CD14-positive monocyte (primary cell): ENCODE measurements around the gene MYO1C. TPM values are rescaled to one million over a fixed set of nuclear protein-coding genes. Genes with fewer than 3 reads are reported as not detected.

Experiments used
- DNase-seq, 3 donors: peaks; one replicate each; pipeline ENCODE4 v3.0.0-alpha.2; 2011 to 2022
- H2AFZ ChIP-seq: 2 replicates; pipeline ENCODE4 v1.6.0; 2012; ENCODE audit warnings: mild to moderate bottlenecking, low read depth, low read length, inconsistent platforms; ENCODE audit not compliant: insufficient read depth, poor library complexity, severe bottlenecking
- H3K27ac ChIP-seq, 2 donors: 1 replicate in 1 of 2; 2 replicates in 1 of 2; pipeline ENCODE4 v1.5.1; 2012 to 2013; ENCODE audit warnings: low read length in 2 of 2, control low read depth in 1 of 2, inconsistent platforms in 1 of 2, low read depth in 1 of 2, mild to moderate bottlenecking in 1 of 2
- H3K27me3 ChIP-seq, 2 donors: one replicate each; pipeline versions ENCODE4 v1.6.0 to v1.6.1; 2011 to 2013; ENCODE audit warnings: low read length in 2 of 2; ENCODE audit not compliant: control insufficient read depth in 2 of 2, insufficient read depth in 2 of 2
- H3K36me3 ChIP-seq, 2 donors: replicated peaks in 1 of 2; 1 replicate in 1 of 2; 2 replicates in 1 of 2; pipeline versions ENCODE4 v1.5.1 to v1.6.1; 2012 to 2013; ENCODE audit warnings: low read length in 2 of 2, control low read depth in 1 of 2, inconsistent platforms in 1 of 2, mild to moderate bottlenecking in 1 of 2; ENCODE audit not compliant: insufficient read depth in 2 of 2, control insufficient read depth in 1 of 2
- H3K4me1 ChIP-seq, 2 donors: 1 replicate in 1 of 2; 2 replicates in 1 of 2; pipeline versions ENCODE4 v1.5.1 to v1.6.1; 2012 to 2013; ENCODE audit warnings: low read length in 2 of 2, control low read depth in 1 of 2, inconsistent platforms in 1 of 2, mild to moderate bottlenecking in 1 of 2, moderate library complexity in 1 of 2; ENCODE audit not compliant: insufficient read depth in 2 of 2, control insufficient read depth in 1 of 2
- H3K4me2 ChIP-seq: replicated peaks from 2 replicates; pipeline ENCODE3; 2012; ENCODE audit warnings: low read length, moderate library complexity, mild to moderate bottlenecking; ENCODE audit not compliant: poor library complexity, severe bottlenecking; ENCODE audit errors: extremely low read depth
- H3K4me3 ChIP-seq, 3 experiments: fragments of 200-600 bp in 1 of 3; sonication (generic) in 1 of 3; replicated peaks in 1 of 3; 1 replicate in 2 of 3; 2 replicates in 1 of 3; pipeline ENCODE4 v1.5.1; 2011 to 2013; ENCODE audit warnings: low read length in 3 of 3, mild to moderate bottlenecking in 3 of 3, control low read depth in 2 of 3, low read depth in 2 of 3, inconsistent platforms in 1 of 3, moderate library complexity in 1 of 3
- H3K79me2 ChIP-seq: 2 replicates; pipeline ENCODE4 v1.6.0; 2012; ENCODE audit warnings: mild to moderate bottlenecking, control low read depth, inconsistent platforms, low read length, moderate library complexity; ENCODE audit not compliant: insufficient read depth
- H3K9ac ChIP-seq: 2 replicates; pipeline ENCODE4 v1.6.0; 2017; ENCODE audit warnings: low read length, mild to moderate bottlenecking; ENCODE audit not compliant: insufficient read depth, poor library complexity, severe bottlenecking
- H3K9me3 ChIP-seq, 2 donors: replicated peaks in 1 of 2; 1 replicate in 1 of 2; 2 replicates in 1 of 2; pipeline versions ENCODE4 v1.5.1 to v1.6.1; 2012 to 2013; ENCODE audit warnings: low read length in 2 of 2, control low read depth in 1 of 2; ENCODE audit not compliant: control insufficient read depth in 1 of 2, insufficient read depth in 1 of 2
- H4K20me1 ChIP-seq: 2 replicates; pipeline ENCODE4 v1.6.0; 2012; ENCODE audit warnings: mild to moderate bottlenecking, low read length, control low read depth, moderate library complexity; ENCODE audit not compliant: insufficient read depth
- H3K27ac Mint-ChIP-seq, 7 donors: one replicate each; pipeline ENCODE4 v1.8.0; 2020; ENCODE audit warnings: mild to moderate bottlenecking in 7 of 7, mixed read lengths in 7 of 7, moderate library complexity in 6 of 7, inconsistent platforms in 2 of 7
- H3K27me3 Mint-ChIP-seq, 3 donors: one replicate each; pipeline ENCODE4 v1.8.0; 2021 to 2022; ENCODE audit warnings: low read depth in 3 of 3, mild to moderate bottlenecking in 3 of 3, mixed read lengths in 3 of 3, moderate library complexity in 3 of 3, inconsistent platforms in 1 of 3
- H3K36me3 Mint-ChIP-seq, 2 donors: one replicate each; pipeline ENCODE4 v1.8.0; 2020; ENCODE audit warnings: mixed read lengths in 2 of 2, inconsistent platforms in 1 of 2, mild to moderate bottlenecking in 1 of 2
- H3K4me1 Mint-ChIP-seq: one replicate; pipeline ENCODE4 v1.8.0; 2020; ENCODE audit warnings: mild to moderate bottlenecking, mixed read lengths
- H3K4me3 Mint-ChIP-seq, 2 donors: one replicate each; pipeline ENCODE4 v1.8.0; 2020; ENCODE audit warnings: mild to moderate bottlenecking in 2 of 2, mixed read lengths in 2 of 2, moderate library complexity in 1 of 2
- H3K9me3 Mint-ChIP-seq, 7 donors: one replicate each; pipeline ENCODE4 v1.8.0; 2020 to 2022; ENCODE audit warnings: mixed read lengths in 7 of 7, mild to moderate bottlenecking in 6 of 7, moderate library complexity in 6 of 7, inconsistent platforms in 2 of 7
- CTCF ChIP-seq: fragments of 200-600 bp; IDR thresholded peaks from one replicate; pipeline ENCODE4 v1.8.0; 2022; ENCODE audit warnings: antibody characterized with exemption, mild to moderate bottlenecking
- WGBS: methylation state at CpG from one replicate; pipeline ENCODE4 v1.1.5; 2013; ENCODE audit warnings: missing lambda C conversion rate; ENCODE audit not compliant: insufficient coverage; 5-methylcytosine and 5-hydroxymethylcytosine counted together
- intact Hi-C, 2 donors: fragments of 100-400 bp; cut with micrococcal nuclease; formaldehyde crosslinking; loops; one replicate each; pipeline versions ENCODE4 v1.15.0 to v1.15.1; 2023
- polyA plus RNA-seq, 3 donors: library from polyadenylated mRNA; depleted of rRNA in 1 of 3; unstranded in 2 of 3; stranded (reverse) in 1 of 3; fragments of 300-500 nt in 2 of 3; fragments of >200 nt in 1 of 3; fragmentation: Illumina TruSeq in 2 of 3; gene quantifications; 1 replicate in 2 of 3; 2 replicates in 1 of 3; pipeline ENCODE4 v1.2.3, GENCODE V29; 2012 to 2021

MYO1C gene
- polyA plus RNA-seq, 3 donors: 2.5 to 9.5 (median 3.1) TPM

GRCh38 chr17:1423456-1424135, 68.9 kb downstream of the MYO1C start:
- no peak overlapping the region for H2AFZ ChIP-seq
- H3K9ac ChIP-seq: no peak overlapping the region
- peak overlapping the region in 2 of 7 donors; percentile 4 to 32 for H3K27ac Mint-ChIP-seq
- no peak overlapping the region for H3K4me2 ChIP-seq
- intact Hi-C loops: loop anchor here in 1 of 2 donors (10.0 kb wide), 1 partner anchor 1199 kb away; no protein-coding TSS in a partner anchor
- H4K20me1 ChIP-seq: peaks cover 93% of the 10 kb centered on the region
- peaks cover 52 to 77% of the 10 kb centered on the region in 2 donors for H3K36me3 ChIP-seq
- no peak for TF ChIP-seq CTCF
- no peaks in the 10 kb centered on the region for H3K27me3 ChIP-seq
- no peaks in the 10 kb centered on the region for H3K9me3 ChIP-seq
- H3K27ac ChIP-seq: no peak overlapping the region
- peaks cover 51 to 87% of the 10 kb centered on the region in 2 donors for H3K36me3 Mint-ChIP-seq
- no peaks in the 10 kb centered on the region for H3K4me1 ChIP-seq
- WGBS: 93% methylated on average over 3 of the region's 10 CpGs
- H3K27me3 Mint-ChIP-seq: peaks cover 0 to 2% (median 0%) of the 10 kb centered on the region in 3 donors
- DNase-seq: no peak
- H3K79me2 ChIP-seq: peaks cover 56% of the 10 kb centered on the region
- no peak overlapping the region for H3K4me3 Mint-ChIP-seq
- no peaks in the 10 kb centered on the region for H3K9me3 Mint-ChIP-seq
- H3K4me3 ChIP-seq: no peak overlapping the region
- no peaks in the 10 kb centered on the region for H3K4me1 Mint-ChIP-seq

- H3K4me3 ChIP-seq: no peak overlapping the region
- no peaks in the 10 kb centered on the region for H3K27me3 ChIP-seq
- TF ChIP-seq CTCF: no peak
- peaks cover 93% of the 10 kb centered on the region for H4K20me1 ChIP-seq
- no peaks in the 10 kb centered on the region for H3K9me3 Mint-ChIP-seq
- H3K27ac Mint-ChIP-seq: peak overlapping the region in 1 of 7 donors; percentile 51
- no peak overlapping the region for H3K4me3 Mint-ChIP-seq
- H3K9ac ChIP-seq: no peak overlapping the region
- H2AFZ ChIP-seq: no peak overlapping the region
- peaks cover 52 to 87% of the 10 kb centered on the region in 2 donors for H3K36me3 Mint-ChIP-seq
- H3K36me3 ChIP-seq: peaks cover 55 to 78% of the 10 kb centered on the region in 2 donors
- DNase-seq: no peak
- intact Hi-C loops: loop anchor here in 1 of 2 donors (10.0 kb wide), 1 partner anchor 1198 kb away; no protein-coding TSS in a partner anchor
- WGBS: 80% methylated on average over 4 of the region's 7 CpGs
- H3K4me1 ChIP-seq: no peaks in the 10 kb centered on the region
- H3K9me3 ChIP-seq: no peaks in the 10 kb centered on the region
- H3K79me2 ChIP-seq: peaks cover 50% of the 10 kb centered on the region
- H3K27me3 Mint-ChIP-seq: peaks cover 0 to 2% (median 0%) of the 10 kb centered on the region in 3 donors
- no peak overlapping the region for H3K27ac ChIP-seq
- H3K4me2 ChIP-seq: no peak overlapping the region
- no peaks in the 10 kb centered on the region for H3K4me1 Mint-ChIP-seq
These were observed 69.6 kb downstream of the MYO1C start for GRCh38 chr17:1422885-1423284.
